Fibroblast of villous mesenchyme (primary cell): ENCODE results near the gene TOX2. TPM values are rescaled to one million over a fixed set of nuclear protein-coding genes. Genes with fewer than 3 reads are reported as not detected.

Source experiments
- DNase-seq: peaks from one replicate; pipeline ENCODE4 v3.0.0-alpha.2; 2010; ENCODE audit warnings: low read depth
- H3K4me3 ChIP-seq: 2 replicates; pipeline ENCODE4 v1.5.1; 2011; ENCODE audit warnings: low read depth, mild to moderate bottlenecking, low read length
- CTCF ChIP-seq: IDR thresholded peaks from 2 replicates; pipeline ENCODE4 v1.5.1; 2012; ENCODE audit warnings: low read depth, mild to moderate bottlenecking, low read length; ENCODE audit not compliant: insufficient read depth
- total RNA-seq: library from RNA; depleted of rRNA; stranded (reverse); fragments of >200 nt; gene quantifications from 2 replicates; pipeline ENCODE4 v1.2.3, GENCODE V29; 2012

TOX2 gene
- total RNA-seq, 1 donor = 0.43 TPM

GRCh38 chr20:43921227-43921780 lies 6.7 kb downstream of the TOX2 start:
- DNase-seq = no peak
- no peak overlapping the region for H3K4me3 ChIP-seq
- no peak for TF ChIP-seq CTCF

- H3K4me3 ChIP-seq = no peak overlapping the region
- no peak for DNase-seq
- no peak for TF ChIP-seq CTCF
Observed at GRCh38 chr20:43922614-43923013, 8.0 kb downstream of the TOX2 start.

- H3K4me3 ChIP-seq = no peak overlapping the region
- no peak for DNase-seq
- TF ChIP-seq CTCF = no peak
Observed at GRCh38 chr20:43923322-43923721, 8.7 kb downstream of the TOX2 start.

GRCh38 chr20:43923917-43924316 lies 9.3 kb downstream of the TOX2 start:
- H3K4me3 ChIP-seq = no peak overlapping the region
- no peak for TF ChIP-seq CTCF
- no peak for DNase-seq

GRCh38 chr20:43925215-43925614 lies 10.6 kb downstream of the TOX2 start:
- no peak for TF ChIP-seq CTCF
- no peak for DNase-seq
- no peak overlapping the region for H3K4me3 ChIP-seq

GRCh38 chr20:43925801-43926200 lies 11.1 kb downstream of the TOX2 start:
- peak; percentile 25 for TF ChIP-seq CTCF
- H3K4me3 ChIP-seq = no peak overlapping the region
- DNase-seq = no peak

GRCh38 chr20:43926287-43927050 lies 11.8 kb downstream of the TOX2 start:
- no peak for DNase-seq
- H3K4me3 ChIP-seq = no peak overlapping the region
- no peak for TF ChIP-seq CTCF
